GM18508 (cell line): Measurements from ENCODE around the gene RPS6KA6.

Source experiments
- ATAC-seq: cut with Tn5 transposase; IDR thresholded peaks from one replicate; pipeline ENCODE4 v1.9.1; 2021; ENCODE audit warnings: moderate number of reproducible peaks; ENCODE audit not compliant: insufficient read depth, unreplicated experiment

RPS6KA6 gene

DNA sequence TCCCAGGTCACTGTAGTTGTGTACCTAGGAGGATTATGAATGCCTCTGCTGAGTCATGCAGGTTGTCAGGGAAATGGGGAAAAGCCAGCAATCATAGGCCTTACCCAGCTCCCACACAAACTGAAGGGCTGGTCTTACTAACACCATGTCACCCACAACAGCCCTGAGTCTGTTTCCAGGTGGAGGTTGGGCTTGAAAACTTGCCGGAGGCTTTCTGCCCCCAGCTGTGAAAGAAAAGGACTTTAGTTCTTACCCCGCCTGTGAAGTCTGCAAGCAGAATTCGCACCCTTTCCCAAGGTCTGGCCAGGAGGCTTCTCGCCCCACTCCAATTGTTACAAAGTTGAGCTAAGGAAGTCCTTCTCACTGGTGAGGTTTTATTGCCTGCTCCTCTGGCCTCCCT lies 143.9 kb downstream of the RPS6KA6 start:
- ATAC-seq = no peak
